ENCODE results near the gene ESPNL.

DNA sequence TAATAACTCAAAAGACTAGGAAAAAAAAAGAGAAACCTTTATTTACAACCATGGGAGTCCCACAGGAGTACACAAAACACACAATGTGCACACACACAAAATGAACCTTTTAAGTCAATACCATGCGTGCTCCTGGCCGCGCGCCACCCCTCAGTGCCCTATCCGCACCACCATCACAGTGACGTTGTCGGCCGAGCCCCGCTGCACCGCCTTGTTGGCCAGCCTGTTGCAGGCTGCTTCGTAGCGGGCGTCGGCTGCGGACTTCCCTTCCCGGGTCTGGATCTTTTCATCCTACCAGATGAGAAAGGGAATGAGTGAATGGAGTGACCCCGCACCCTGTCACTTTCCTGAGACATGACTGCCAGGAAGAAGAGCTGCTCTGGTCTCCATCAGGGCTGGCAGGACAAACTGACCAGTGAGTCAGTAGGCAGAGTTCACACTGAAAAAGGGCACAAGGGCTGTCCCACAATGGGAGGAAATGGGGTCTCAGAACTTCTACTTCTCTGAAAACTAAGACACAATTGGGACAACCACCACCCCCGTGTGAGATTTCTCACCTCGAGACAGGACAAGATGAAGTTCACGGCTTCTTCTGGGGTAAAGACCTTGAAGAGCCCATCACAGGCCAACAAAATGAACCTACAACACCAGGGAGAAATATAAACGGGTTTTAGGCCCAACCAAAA lies 70.4 kb downstream of the ESPNL start:
- TF ChIP-seq GATA3 (IDR thresholded peaks at IDR 0.05; ENCODE audit: low read depth, low read length): no peak
- TF ChIP-seq GATA2 (IDR thresholded peaks at IDR 0.05; ENCODE audit: low read depth, low read length): no peak
